HTERT RPE-1 (cell line): Measurements from ENCODE around the gene OTUD3.
"Not testable (repeated sequence)": the region's sequence is repeated elsewhere in the genome, so short reads cannot be mapped to it uniquely, and the experiment has no call there.

ENCODE experiments used
- in situ Hi-C: fragments of 300-500 bp; cut with MboI; formaldehyde crosslinking; loops from 4 replicates; pipeline ENCODE4 v1.14.3; 2020; ENCODE audit warnings: low sequenced_read_pairs

OTUD3 gene, protein sequence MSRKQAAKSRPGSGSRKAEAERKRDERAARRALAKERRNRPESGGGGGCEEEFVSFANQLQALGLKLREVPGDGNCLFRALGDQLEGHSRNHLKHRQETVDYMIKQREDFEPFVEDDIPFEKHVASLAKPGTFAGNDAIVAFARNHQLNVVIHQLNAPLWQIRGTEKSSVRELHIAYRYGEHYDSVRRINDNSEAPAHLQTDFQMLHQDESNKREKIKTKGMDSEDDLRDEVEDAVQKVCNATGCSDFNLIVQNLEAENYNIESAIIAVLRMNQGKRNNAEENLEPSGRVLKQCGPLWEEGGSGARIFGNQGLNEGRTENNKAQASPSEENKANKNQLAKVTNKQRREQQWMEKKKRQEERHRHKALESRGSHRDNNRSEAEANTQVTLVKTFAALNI

DNA sequence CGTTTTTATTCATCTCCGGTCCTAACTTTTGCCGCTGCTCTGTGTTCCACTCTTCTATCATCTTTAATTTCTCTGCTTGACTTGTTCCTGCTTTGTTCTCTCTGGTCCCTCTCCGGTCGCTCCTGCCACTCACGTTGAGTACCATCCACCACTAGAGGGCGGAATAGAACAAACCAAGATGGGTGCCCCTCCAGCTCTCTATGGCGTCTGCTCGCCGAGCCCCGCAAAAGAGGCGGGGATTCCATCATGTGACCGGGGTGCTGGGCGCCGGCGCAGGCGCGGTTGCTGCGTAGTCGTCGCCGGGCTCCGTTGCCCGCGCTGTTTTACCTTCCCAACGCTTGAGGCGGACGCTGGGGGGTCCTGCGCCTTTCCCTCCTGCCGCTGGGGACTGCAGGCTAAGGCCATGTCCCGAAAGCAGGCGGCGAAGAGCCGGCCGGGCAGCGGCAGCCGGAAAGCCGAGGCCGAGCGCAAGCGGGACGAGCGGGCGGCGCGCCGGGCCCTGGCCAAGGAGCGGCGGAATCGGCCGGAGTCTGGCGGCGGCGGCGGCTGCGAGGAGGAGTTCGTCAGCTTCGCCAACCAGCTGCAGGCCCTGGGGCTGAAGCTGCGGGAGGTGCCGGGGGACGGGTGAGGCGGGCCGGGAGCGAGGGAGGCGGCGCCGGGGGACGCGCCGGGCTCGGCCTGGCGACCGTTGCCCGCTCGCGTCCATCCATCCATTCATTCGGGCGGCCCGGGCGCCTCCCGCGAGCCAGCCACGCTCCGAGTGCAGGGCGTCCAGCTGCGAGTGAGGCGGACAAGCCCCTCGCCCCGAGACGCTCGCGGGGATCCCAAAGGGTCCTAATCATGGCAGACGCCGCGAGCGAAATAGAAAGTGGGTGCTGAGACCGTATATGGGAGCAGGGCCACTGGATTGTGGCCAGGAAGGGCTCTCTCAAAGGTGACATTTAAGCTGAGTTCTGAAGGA, at the start of gene OTUD3:
TSS of gene OTUD3 (plus strand) at position 285 of the 961 bp plus-strand sequence. CDS start at position 404, 119 bp downstream.
- in situ Hi-C loops, result no loop called here

DNA sequence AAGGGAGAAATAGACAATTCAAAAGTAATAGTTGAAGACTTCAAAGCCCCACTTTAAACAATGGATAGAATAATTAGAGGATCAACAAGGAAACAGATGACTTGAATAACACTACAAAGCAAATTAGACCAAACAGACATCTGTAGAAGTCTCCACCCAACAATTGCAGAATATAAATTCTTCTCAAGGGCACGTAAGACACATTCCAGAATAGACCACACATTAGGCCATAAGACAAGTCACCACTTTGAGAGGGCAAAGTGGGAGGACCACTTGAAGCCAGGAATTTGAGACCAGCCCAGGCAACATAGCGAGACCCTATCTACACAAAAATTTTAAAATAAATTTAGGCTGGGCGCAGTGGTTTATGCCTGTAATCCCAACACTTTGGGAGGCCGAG, 46.6 kb upstream of the OTUD3 start:
- in situ Hi-C loops, result no loop called here

DNA sequence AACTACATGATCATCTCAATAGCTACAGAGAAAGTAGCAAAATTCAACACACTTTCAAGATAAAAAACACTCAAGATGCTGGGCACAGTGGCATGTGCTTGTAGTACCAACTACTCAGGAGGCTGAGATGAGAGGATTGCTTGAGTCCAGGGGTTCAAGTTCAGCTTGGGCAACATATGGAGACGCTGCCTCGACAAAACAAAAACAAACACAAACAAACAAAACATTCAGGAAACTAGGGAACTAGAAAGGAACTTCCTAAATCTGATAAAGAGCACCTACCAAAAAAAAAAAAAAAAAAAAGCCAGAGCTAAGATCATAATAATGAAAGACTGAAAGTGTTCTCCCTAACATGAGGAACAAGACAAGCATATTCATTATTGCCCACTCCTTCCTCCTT, 44.3 kb upstream of the OTUD3 start:
- in situ Hi-C loops, result no loop called here

DNA sequence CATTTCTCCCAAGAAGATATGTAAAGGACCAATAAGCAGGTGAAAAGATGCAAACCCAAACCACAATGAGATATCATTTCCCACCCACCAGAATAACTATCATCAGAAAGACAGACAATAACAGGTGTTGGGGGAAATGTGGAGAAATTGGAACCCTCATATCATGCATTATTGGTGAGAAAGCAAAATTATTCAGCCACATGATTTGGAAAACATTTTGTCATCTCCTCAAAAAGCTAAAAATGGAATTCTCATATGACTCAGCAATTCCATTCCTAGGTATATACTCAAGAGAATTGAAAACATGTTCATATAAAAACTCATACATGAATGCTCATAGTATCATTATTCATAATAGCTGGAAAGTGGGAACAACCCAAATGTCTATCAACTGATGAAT, 42.0 kb upstream of the OTUD3 start:
- in situ Hi-C loops, result no loop called here

DNA sequence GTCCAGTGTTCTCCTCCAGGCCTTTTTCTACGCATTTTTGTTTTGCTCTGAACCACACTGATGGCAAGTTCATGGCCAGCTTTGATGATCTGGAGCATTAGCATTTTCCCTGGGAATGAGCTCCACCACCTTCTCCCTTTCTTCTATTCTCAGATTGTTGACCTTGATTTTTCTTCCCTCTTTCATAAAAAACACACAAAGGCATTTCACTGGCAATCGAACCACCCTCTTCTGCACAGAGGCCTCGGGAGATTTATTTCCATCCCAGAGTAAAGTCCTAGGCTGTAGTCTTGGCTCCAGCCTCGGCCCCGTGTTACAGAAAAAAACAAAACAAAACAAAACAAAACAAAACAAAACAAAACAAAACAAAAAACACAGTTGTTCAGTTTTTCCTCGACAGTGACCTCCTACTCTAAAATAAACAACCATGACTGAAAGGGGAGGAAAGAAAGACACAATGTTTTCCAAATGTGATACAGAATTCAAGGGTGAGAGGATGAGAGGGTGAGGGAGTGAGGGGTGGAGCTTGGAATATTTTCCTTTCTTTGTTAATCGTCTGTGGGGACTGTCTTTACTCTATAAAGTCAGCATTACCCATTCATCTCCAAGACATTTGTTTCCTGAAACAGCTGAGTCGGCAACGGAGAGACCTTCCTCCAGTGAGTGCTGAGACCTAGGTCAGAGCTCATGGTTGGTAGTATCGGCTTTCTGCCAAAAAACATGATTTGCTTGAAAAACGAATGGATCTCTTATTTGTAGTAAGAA, 37.3 kb upstream of the OTUD3 start:
- in situ Hi-C loops, result no loop called here

DNA sequence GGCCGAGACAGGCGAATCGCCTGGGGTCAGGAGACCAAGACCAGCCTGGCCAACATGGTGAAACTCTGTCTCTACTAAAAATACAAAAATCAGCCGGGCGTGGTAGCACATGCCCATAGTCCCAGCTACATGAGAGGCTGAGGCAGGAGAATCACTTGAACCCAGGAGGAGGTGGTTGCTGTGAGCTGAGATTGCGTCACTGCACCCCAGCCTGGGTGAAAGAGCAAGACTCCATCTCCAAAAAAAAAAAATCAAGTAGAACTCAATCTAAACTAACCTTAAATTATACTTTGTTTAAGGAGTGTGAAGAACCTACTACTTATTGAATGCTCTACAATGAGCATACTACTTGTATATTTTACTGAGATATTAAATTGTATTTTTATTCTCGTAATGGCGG, 36.6 kb upstream of the OTUD3 start:
- in situ Hi-C loops, result no loop called here

DNA sequence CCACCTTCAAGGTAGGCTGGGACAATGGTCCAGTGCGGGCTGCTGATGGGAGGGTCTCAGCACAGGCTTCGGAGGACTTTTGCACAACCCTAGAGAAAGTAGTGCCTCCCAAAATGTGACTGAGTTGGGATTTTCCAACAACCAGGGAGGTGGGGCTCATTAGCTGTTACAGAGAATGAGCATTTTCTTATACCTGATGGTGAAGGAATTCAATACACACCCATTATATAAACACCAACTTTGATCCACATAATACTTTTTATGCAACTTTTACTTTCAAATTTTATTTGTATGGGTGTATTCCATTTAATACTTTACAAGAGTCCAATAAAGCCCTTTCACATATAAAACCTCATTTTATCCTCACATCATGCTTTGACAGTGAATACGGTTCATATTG, 35.9 kb upstream of the OTUD3 start:
- in situ Hi-C loops, result no loop called here

DNA sequence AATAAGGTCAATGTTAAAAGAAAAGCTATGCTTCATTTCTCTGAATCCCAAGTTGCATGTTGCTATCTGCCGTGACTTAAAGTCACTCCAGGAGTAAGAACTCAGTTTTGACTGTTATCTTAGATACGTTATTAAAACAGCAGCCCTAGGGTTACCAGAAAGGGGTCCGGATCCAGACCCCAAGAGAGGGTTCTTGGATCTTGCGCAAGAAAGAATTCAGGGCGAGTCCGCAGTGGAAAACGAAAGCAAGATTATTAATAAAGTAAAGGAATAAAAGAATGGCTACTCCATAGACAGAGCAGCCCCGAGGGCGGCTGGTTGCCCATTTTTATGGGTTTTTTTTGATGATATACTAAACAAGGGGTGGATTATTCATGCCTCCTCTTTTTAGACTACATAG, 34.9 kb upstream of the OTUD3 start:
- in situ Hi-C loops, result not testable (repeated sequence)

DNA sequence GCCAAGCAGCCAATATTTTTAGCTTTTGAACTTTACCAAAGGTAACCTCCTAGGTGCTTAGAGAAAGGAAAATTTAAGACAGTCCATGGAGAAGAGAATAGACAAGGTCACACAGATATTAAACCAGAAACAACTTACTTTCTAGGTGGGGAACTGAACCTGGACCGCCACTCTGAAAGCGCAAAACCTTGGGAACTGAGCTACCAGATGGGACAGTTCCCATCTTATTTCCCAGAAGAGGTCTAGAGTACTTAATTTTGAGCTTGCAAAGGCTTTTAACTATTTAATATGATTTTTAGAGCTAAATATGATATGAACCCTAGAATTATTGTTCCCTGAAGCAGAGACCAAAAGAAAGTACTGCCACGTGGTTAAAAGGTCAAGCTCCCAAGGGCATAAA, 32.9 kb upstream of the OTUD3 start:
- in situ Hi-C loops, result not testable (repeated sequence)

DNA sequence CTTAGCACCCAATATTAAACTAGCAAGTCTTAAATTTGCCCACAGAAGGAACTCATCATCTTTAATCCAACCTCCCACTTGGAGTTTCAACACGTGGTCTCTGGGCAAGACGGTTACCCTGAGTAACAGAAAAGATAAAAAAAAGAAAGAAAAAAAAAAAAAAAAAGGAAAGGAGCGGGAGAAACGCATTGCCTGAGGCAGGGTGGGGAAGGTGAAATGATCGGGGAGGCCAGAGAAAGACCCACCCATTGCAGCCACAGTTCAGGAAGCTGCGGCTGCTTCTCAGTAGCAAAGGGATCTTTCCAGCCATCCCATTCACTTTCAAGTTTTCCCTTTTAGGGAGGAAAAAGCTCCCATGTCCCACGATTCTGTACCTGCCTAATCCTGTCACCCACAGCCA, 32.0 kb upstream of the OTUD3 start:
- in situ Hi-C loops, result no loop called here

DNA sequence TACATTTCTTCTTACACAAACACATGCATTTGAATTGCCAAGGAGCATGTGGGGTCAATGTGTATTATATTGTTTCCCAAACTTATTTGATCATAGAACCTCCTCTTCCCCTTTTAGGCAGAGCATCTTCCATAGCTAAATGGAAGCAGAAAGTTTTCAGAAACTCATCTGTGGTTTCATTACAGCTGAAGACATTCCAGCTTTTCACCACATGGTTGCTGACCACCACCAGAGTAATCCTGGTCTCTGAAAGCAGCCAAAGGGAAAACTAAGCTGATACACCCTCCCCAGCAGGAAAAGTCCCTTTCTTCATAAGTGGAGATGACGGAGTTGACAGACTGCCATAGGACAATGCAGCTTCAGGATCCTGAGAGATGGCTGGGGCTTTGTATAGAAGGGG, 30.2 kb upstream of the OTUD3 start:
- in situ Hi-C loops, result no loop called here

DNA sequence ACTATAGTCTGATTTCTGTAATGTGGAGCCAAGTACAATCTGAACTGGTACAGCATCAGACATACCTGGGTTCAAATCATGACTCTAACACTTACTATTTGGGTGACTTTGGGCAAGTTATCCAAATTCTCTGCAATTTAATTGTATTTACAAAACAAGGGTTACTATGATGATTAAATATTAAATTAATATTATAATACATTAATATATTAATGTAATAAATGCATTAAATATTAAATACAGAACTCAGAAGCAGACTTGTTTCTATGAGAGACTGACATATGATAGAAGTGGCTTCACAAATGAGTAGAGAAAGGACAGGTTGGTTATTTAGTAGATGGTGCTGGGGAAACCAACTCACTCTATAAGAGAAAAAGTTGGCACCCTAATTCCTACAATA, 27.3 kb upstream of the OTUD3 start:
- in situ Hi-C loops, result no loop called here

DNA sequence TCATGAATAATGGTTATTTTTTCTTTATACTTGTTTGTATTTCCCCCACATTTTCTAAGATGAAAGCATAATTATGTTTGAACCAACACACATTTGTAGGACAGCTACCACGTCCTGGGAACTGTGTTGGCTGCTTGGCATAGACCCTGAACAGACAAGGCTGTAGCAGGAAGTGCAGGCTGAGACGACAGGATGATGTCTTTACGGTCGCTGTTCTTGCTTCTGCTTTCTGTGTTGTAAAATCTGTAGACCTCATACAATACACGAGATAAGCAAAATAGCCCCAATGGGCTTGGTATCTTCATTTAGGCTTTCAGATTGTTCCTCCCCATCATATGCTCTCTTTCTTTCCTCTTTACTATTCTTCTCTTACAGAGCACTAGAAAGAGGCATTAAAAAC, 23.3 kb upstream of the OTUD3 start:
- in situ Hi-C loops, result no loop called here

DNA sequence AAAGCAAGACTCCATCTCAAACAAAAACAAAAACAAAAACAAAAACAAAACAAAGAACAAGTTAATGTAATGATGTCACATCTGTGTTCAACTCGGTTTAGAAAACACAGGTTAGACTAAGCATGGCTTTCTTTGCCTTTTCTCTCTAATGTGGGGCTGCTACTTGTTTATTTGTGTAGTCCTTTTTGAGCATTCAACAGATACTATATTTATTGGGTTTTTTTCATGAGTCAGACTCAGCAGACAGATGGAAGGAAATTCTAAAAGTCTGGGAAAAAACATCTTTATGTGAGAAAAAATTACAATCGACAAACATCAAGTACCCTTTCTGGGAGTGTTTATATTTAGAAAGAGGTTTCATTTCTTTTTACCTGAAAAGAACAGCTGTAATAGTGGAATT, 22.3 kb upstream of the OTUD3 start:
- in situ Hi-C loops, result no loop called here

DNA sequence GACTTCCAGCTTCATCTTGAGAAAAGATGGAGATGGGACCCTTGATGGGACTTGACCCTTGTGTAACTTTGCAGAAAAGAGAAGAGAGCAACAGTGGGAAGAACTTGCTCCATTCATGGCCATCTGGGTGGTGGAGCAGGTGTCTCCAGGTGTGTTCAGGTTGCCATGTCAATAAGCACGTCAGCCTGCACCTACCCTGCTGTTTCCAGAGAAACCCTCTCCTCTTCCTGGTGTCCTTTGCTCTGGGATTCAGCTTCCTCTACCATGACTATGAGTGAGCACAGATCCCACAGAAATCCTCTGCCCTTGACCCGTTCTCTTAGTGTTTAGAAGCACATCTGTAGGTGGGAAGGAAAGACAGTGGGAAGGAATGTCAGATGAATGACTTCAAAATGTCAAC, 21.8 kb upstream of the OTUD3 start:
- in situ Hi-C loops, result no loop called here

DNA sequence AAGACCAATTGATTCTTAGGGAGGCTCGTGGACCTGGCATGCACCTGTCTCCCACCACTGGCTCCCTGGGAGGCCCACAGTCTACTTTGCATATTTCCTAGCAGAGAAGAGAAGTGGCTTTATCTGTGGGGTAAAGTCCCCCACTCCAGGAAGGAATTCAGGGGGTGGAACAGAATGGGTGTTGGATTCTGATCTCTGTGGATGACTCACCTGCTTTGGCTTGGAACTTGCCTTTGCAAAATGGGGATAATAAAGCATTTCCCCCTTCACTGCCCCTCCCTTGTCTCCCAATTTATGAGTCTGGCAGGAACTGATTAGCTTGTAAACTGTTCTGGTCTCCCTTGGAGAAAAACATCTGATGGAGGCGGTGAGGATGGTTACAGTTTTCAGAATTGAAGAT, 21.2 kb upstream of the OTUD3 start:
- in situ Hi-C loops, result no loop called here

DNA sequence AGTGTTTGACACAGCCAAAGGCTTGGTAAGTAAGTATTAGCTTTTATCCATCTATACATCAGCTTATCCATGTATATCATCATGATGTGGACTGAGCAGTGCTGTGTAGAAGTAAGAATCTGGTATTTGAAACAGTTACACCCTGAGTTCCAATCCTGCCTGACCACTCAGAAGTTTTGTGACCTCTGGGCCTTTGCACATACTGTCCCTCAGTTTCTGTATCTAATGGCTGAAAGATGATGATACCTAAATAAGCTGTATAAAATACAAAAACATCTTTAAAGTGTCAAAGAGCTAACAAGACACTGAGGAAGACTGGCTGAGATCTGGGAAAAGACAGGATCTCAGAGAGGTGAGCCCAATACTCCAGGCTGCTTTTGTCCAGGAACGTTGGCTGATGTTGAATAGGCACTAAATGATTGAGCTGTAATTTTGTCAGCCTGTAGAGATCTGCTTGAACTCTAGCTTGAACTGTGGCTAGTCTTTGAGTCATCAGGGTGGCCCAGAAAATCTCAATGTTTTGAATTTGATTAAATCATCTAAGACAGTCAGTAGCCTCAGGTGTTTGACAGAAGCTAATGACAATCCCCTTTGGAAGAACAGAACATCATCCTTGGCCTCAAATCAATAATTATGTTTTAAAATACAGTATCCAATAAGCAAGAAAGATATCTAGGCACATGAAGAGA, 20.2 kb upstream of the OTUD3 start:
- in situ Hi-C loops, result no loop called here

DNA sequence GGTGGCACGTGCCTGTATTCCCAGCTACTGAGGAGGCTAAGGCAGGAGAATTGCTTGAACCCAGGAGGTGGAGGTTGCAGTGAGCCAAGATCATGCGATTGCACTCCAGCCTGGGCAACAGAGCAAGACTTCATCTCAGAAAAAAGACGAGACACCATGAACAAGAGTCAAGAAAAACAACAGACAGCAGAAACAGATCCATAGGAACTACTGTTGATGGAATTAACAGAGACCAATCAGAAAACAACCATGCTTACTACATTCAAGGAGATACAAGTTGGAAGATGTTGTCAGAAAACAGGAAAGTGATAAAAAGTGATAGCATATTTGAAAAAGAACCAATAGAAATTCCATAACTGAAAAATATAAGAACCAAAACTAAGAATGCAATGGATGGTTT, 19.3 kb upstream of the OTUD3 start:
- in situ Hi-C loops, result no loop called here

DNA sequence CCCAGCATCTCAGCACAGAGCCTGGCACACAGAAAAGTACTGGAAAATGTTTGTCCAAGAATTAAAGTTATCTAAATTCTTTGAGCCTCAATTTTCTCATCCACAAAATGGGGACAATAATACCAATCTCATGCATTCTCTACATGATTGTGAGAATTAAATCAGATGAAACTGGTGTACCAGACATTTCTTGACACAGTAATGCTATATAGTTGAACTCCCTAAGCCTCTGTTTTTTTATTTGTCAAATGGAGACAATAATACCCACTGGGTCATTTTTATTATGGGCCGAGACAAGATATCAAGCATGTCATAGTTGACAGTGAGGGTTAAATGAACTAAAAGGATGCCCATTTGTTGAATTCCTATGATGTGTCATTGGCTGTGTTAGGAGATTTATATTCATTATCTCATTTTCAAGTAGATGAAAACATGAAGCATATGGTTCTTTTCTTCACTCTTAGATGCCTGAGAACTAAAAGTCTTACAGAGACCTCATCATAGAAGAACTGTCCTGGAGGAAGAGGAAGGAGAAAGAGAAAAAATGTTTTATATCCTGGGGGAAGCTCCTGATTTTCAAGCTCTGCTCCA, 17.5 kb upstream of the OTUD3 start:
- in situ Hi-C loops, result no loop called here

DNA sequence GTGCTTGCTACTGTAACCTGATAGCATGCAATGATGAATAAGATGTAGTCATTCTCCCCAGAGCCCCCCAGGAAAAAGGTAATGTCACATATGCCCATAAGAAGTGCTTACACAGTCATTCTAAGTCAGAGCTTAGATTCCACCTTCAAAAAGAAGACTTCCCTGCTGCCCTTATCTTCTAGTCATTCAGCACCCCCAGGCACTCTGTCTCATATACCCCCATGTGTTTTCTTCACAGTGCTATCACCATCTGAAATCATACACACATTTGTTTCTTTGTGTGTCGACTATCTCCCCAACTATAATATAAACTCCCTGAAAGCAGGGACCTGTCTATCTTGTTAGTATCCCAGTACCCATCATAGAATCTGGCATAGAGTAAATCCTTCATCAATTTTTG, 16.2 kb upstream of the OTUD3 start:
- in situ Hi-C loops, result no loop called here
